ENCODE data around the gene RGS11. TPM values are rescaled to one million over a fixed set of nuclear protein-coding genes. Genes with fewer than 3 reads are reported as not detected.

RGS11 gene
- total and polyA plus RNA-seq, 9 of the 15 experiments (the other 6 are each of a cell fraction or from before 2014, with no cell fraction given): not detected

- ChIA-PET CTCF (ENCODE audit: low intra/inter-chr PET ratio) (no interaction called here), POLR2A (interaction anchor here (0.6 to 0.8 kb wide), 3 partner anchors 9 to 114 kb away, joined by 3 read pairs; no protein-coding TSS in a partner anchor)
- peaks cover 21% of the 10 kb centered on the region; the same call in 2 of the 3 replicates for H3K36me3 ChIP-seq (ENCODE audit: control insufficient read depth, insufficient read depth, low read length)
- in situ Hi-C loops (cut with MboI): no loop called here
- no peaks in the 10 kb centered on the region; a peak in 1 of 5 replicates for H3K27me3 ChIP-seq (ENCODE audit: control insufficient read depth in 2 of 2, insufficient read depth in 2 of 2, low read length in 2 of 2)
- no peak overlapping the region for H2AFZ ChIP-seq (ENCODE audit: low read depth, low read length)
- DNase-seq (ENCODE audit: extremely low read depth in 1 of 4, low spot score in 3 of 4) (no peak), FAIRE-seq (no peak), ATAC-seq (no peak)
- no peaks in the 10 kb centered on the region for H3K79me2 ChIP-seq (ENCODE audit: control insufficient read depth, insufficient read depth, low read length)
- BruUV-seq (replicated peaks): no TSS peak
- H4K20me1 ChIP-seq (replicated peaks; ENCODE audit: control insufficient read depth, insufficient read depth, low read length): peaks cover 3% of the 10 kb centered on the region; the same call in 1 of the 2 replicates
- no peak overlapping the region for H3K4me3 ChIP-seq
- H3K9me3 ChIP-seq (replicated peaks; ENCODE audit: control insufficient read depth, insufficient read depth, low read depth, low read length): no peaks in the 10 kb centered on the region
- 91% methylated on average over 14 of the region's 17 CpGs for WGBS (ENCODE audit: insufficient coverage, low coverage, missing lambda C conversion rate)
- H3K9ac ChIP-seq (ENCODE audit: insufficient read depth in 1 of 2, low read depth in 2 of 2, low read length in 2 of 2): no peak overlapping the region; a peak in 1 of 4 replicates
- peaks cover 10 to 61% of the 10 kb centered on the region in 2 experiments; a peak in 4 of 5 replicates for H3K4me1 ChIP-seq (replicated peaks in 1 of 2; ENCODE audit: control insufficient read depth in 2 of 2, insufficient read depth in 2 of 2, low read length in 2 of 2)
- no peak overlapping the region for H3K27ac ChIP-seq (ENCODE audit: extremely low read depth, low read depth, low read length)
- H3K4me2 ChIP-seq (ENCODE audit: insufficient read depth, low read length): no peak overlapping the region
- H3K9me1 ChIP-seq (ENCODE audit: control insufficient read depth, insufficient read depth, low read length): peaks cover 4% of the 10 kb centered on the region
- TF ChIP-seq SRSF3 (IDR thresholded peaks at IDR 0.05; ENCODE audit: insufficient read depth, low read length) (no peak), EHMT2 (IDR thresholded peaks at IDR 0.05) (no peak), ZNF551 (CRISPR knock-in tag; IDR thresholded peaks at IDR 0.05) (no peak), THAP12 (CRISPR knock-in tag; IDR thresholded peaks at IDR 0.05) (no peak), PHF21A (IDR thresholded peaks at IDR 0.05; ENCODE audit: borderline replicate concordance, low read depth) (no peak), JUN (IDR thresholded peaks at IDR 0.05; ENCODE audit: borderline replicate concordance, low read depth, low read length) (no peak), JUN (CRISPR knock-in tag; IDR thresholded peaks at IDR 0.05; ENCODE audit: borderline replicate concordance) (no peak), ZNF561 (CRISPR knock-in tag; conservative IDR thresholded peaks at IDR 0.05) (no peak), ZKSCAN8 (CRISPR knock-in tag; IDR thresholded peaks at IDR 0.05) (no peak), L3MBTL2 (IDR thresholded peaks at IDR 0.05) (no peak), ZNF695 (CRISPR knock-in tag; IDR thresholded peaks at IDR 0.05) (no peak), ZC3H11A (IDR thresholded peaks at IDR 0.05; ENCODE audit: low read depth, low read length) (no peak), POU5F1 (IDR thresholded peaks at IDR 0.05; ENCODE audit: borderline replicate concordance, low read depth, low read length, partially characterized antibody) (no peak), ZNF175 (CRISPR knock-in tag; IDR thresholded peaks at IDR 0.05; ENCODE audit: low read depth) (no peak), BRD4 (IDR thresholded peaks at IDR 0.05) (no peak), ATF7 (IDR thresholded peaks at IDR 0.05) (no peak), GMEB1 (CRISPR knock-in tag; IDR thresholded peaks at IDR 0.05) (no peak), RBM22 (IDR thresholded peaks at IDR 0.05; ENCODE audit: low read depth, low read length, poor library complexity, severe bottlenecking) (no peak), ZNF124 (CRISPR knock-in tag; IDR thresholded peaks at IDR 0.05) (no peak)
- intact Hi-C loops (cut with micrococcal nuclease): no loop called here
Observed at GRCh38 chr16:263944-264343, 11.8 kb downstream of the RGS11 start.
